DMS153 treated with DMSO at 0.1 percent for 48 hours (cell line): ENCODE results near the gene HSD17B10.
"Not testable (repeated sequence)": the region's sequence is repeated elsewhere in the genome, so short reads cannot be mapped to it uniquely, and the experiment has no call there.

Experiments used
- DNase-seq: peaks from one replicate; lab custom pipeline; 2025; ENCODE audit not compliant: unreplicated experiment; lab: John Stamatoyannopoulos, UW

The HSD17B10 gene

GRCh38 chrX:53438174-53438831, 4.1 kb upstream of the HSD17B10 start:
- DNase-seq: no peak

GRCh38 chrX:53437206-53437605, 3.0 kb upstream of the HSD17B10 start:
- no peak for DNase-seq

GRCh38 chrX:53435997-53436396, 1.8 kb upstream of the HSD17B10 start:
- peak; percentile 17 for DNase-seq

GRCh38 chrX:53430231-53430630, 3.9 kb downstream of the HSD17B10 start:
- DNase-seq: no peak

- no peak for DNase-seq
Measured at GRCh38 chrX:53429755-53430154, 4.4 kb downstream of the HSD17B10 start.

- no peak for DNase-seq
Measured at GRCh38 chrX:53422861-53423306, 11.3 kb downstream of the HSD17B10 start, which contains the start of gene RIBC1. TSS of gene RIBC1 (plus strand) at chrX:53422873. CDS start at chrX:53426277, 3,404 bp downstream.

- DNase-seq: peak; percentile 81
Measured at GRCh38 chrX:53422086-53422860, 11.9 kb downstream of the HSD17B10 start, which contains the start of gene SMC1A. TSS of gene SMC1A (minus strand) at chrX:53422654. CDS start at chrX:53422600, 54 bp downstream.

- DNase-seq: no peak
Measured at GRCh38 chrX:53421772-53422085, 12.4 kb downstream of the HSD17B10 start.

- DNase-seq: no peak
Measured at GRCh38 chrX:53421125-53421524, 13.0 kb downstream of the HSD17B10 start.

GRCh38 chrX:53420351-53420750, 13.8 kb downstream of the HSD17B10 start:
- DNase-seq: not testable (repeated sequence)

GRCh38 chrX:53412446-53412845, 21.7 kb downstream of the HSD17B10 start:
- DNase-seq: no peak

GRCh38 chrX:53403535-53403934, 30.6 kb downstream of the HSD17B10 start:
- DNase-seq: no peak

- DNase-seq: no peak
Measured at GRCh38 chrX:53398216-53398615, 36.0 kb downstream of the HSD17B10 start.

GRCh38 chrX:53395605-53396298, 38.4 kb downstream of the HSD17B10 start:
- DNase-seq: no peak

- no peak for DNase-seq
Measured at GRCh38 chrX:53383376-53384076, 50.6 kb downstream of the HSD17B10 start.
